Ovary (tissue), 3 donors: ENCODE measurements around the gene LHX2.

Experiments
- EP300 ChIP-seq: sonication (generic); formaldehyde crosslinking; IDR thresholded peaks from one replicate; pipeline ENCODE4 v1.6.1; 2017; ENCODE audit warnings: antibody characterized with exemption
- POLR2A ChIP-seq: fragments of 450-650 bp; IDR thresholded peaks from one replicate; pipeline ENCODE4 v1.6.1; 2017; ENCODE audit warnings: antibody characterized with exemption, mild to moderate bottlenecking, moderate library complexity
- TF ChIP-seq, protein P1 (sequence below), 3 donors: fragments of 450-650 bp in 2 of 3; fragments of 200-600 bp in 1 of 3; IDR thresholded peaks; one replicate each; pipeline versions ENCODE4 v1.5.1 to v1.8.0; 2016 to 2022; ENCODE audit warnings: antibody characterized with exemption in 3 of 3, mild to moderate bottlenecking in 1 of 3
- donor health status: DM: no; HTN: no; CAD: no.

DNA sequence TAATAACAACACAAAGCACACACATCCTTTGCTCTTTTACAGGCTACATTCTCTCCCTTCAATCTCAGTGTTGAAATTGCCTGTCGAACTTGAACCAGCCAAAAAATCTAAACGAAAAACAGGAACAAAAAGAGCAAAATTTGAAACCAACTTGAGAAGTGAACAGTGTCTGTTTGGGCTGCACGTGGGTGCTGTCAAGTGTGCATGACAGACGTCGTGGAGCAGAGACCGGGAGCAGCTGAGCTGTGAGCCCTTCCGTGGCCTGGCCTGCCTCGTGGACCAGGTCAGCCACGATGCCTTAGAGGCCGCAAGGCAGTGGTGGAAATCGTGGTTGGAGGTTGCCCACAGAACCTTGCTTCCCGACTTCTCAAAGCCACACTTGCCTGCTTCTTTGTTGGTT is 46.8 kb upstream of the LHX2 start:
- TF ChIP-seq, protein P1, sequence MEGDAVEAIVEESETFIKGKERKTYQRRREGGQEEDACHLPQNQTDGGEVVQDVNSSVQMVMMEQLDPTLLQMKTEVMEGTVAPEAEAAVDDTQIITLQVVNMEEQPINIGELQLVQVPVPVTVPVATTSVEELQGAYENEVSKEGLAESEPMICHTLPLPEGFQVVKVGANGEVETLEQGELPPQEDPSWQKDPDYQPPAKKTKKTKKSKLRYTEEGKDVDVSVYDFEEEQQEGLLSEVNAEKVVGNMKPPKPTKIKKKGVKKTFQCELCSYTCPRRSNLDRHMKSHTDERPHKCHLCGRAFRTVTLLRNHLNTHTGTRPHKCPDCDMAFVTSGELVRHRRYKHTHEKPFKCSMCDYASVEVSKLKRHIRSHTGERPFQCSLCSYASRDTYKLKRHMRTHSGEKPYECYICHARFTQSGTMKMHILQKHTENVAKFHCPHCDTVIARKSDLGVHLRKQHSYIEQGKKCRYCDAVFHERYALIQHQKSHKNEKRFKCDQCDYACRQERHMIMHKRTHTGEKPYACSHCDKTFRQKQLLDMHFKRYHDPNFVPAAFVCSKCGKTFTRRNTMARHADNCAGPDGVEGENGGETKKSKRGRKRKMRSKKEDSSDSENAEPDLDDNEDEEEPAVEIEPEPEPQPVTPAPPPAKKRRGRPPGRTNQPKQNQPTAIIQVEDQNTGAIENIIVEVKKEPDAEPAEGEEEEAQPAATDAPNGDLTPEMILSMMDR (IDR thresholded peaks at IDR 0.05): no peak
- TF ChIP-seq POLR2A: no peak
- TF ChIP-seq EP300: no peak
